GM12864 (cell line): Measurements from ENCODE around the gene COX6B1.

Experiments used
- DNase-seq: peaks from one replicate; pipeline ENCODE4 v3.0.0-alpha.2; 2011; ENCODE audit warnings: low read depth
- H3K4me3 ChIP-seq: 2 replicates; pipeline ENCODE4 v1.5.1; 2011; ENCODE audit warnings: mild to moderate bottlenecking, low read depth, low read length, control low read depth
- CTCF ChIP-seq: IDR thresholded peaks from 2 replicates; pipeline ENCODE4 v1.5.1; 2011; ENCODE audit warnings: low read depth, mild to moderate bottlenecking, moderate library complexity, low read length, control low read depth, inconsistent platforms; ENCODE audit errors: missing control alignments

COX6B1 gene

DNA sequence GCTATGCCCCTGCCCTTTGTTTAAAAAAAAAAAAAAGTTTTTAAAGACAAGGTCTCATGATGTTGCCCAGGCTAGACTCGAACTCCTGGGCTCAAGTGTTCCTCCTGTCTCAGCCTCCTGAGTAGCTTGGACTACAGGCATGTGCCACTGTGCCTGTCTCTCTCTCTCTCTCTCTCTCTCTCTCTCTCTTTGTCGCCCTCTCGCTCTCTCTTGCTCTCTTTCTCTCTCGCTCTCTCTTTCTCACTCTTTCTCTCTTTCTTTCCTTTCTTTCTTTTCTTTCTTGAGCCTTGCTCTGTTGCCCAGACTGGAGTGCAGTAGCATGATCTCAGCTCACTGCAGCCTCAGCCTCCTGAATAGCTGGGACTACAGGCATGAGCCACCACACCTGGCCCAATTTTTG, 7.5 kb downstream of the COX6B1 start:
- H3K4me3 ChIP-seq, result no peak overlapping the region
- no peak for DNase-seq
- no peak for TF ChIP-seq CTCF

DNA sequence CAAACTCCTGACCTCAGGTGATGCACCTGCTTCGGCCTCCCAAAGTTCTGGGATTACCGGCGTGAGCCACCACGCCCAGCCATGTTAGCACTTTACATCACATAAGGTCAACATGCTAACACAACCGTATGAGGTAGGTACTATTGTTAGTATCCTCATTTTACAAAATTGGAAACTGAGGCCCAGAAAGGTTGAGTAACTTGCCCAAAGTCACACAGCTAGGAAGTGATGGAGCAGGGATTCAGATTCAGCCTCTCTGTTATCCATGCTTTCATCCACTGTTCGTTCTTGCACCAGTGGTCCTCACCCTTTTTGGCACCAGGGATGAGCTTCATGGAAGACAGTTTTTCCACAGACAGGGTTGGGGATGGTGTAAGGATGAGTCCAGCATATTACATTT, 8.6 kb downstream of the COX6B1 start:
- DNase-seq, result no peak
- H3K4me3 ChIP-seq, result no peak overlapping the region
- no peak for TF ChIP-seq CTCF

DNA sequence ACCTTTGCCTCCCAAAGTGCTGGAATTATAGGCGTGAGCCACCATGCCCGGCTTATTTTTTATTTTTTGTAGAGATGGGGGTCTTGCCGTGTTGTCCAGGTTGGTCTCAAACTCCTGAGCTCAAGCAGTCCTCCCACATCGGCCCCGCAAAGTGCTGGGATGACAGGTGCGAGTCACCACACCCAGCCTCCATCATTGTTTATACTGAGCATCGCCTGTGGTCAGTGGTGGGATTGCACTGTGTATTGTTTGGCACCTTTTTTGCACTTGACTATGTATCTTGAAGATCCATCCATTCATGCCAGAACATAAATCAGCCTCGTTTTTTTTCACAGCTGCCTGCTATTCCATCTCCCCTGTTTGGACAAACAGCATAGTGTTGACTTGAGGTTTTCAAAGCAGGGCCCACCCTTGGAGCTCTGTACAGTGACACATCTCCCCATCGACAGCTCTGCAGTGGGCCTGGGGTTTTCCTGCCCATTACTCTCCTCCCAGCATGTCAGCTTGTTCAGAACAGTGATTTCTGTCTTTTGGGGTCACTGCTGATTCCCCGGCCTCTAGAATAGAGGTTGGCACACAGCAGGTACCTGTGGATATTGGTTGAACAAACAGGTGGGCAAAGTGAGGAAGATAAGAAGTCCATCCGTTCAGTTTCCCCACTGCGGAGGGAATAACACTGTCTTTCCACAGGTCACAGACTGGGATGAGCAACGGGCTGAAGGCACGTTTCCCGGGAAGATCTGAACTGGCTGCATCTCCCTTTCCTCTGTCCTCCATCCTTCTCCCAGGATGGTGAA, 10.0 kb downstream of the COX6B1 start:
- H3K4me3 ChIP-seq, result no peak overlapping the region
- DNase-seq, result no peak
- peak; percentile 32 for TF ChIP-seq CTCF

- DNase-seq, result no peak
- no peak for TF ChIP-seq CTCF
- H3K4me3 ChIP-seq, result no peak overlapping the region
These were observed 13.8 kb downstream of the COX6B1 start for GRCh38 chr19:35661995-35662340.

GRCh38 chr19:35663981-35664380, 15.9 kb downstream of the COX6B1 start:
- no peak for TF ChIP-seq CTCF
- DNase-seq, result no peak
- H3K4me3 ChIP-seq, result no peak overlapping the region

DNA sequence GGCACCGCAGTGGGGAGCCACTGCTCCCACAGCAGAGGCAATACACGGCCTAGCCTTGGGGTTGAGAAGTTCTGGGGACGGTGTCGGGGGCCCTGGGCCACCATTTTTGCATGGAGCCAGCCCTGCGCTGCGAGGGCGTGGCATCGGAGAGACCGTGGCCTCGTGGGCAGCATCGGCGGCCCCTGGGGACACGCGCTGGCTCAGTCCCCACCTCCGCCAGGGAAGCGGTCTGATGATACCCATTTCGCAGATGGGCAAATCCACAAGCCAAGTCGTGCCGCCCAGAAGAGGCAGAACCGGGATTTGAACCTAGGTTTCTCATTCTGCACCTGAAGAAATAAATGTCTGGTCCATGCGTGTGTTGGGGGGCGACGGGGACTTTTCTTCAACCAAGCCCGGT, 17.0 kb downstream of the COX6B1 start:
- TF ChIP-seq CTCF, result no peak
- no peak overlapping the region for H3K4me3 ChIP-seq
- no peak for DNase-seq

DNA sequence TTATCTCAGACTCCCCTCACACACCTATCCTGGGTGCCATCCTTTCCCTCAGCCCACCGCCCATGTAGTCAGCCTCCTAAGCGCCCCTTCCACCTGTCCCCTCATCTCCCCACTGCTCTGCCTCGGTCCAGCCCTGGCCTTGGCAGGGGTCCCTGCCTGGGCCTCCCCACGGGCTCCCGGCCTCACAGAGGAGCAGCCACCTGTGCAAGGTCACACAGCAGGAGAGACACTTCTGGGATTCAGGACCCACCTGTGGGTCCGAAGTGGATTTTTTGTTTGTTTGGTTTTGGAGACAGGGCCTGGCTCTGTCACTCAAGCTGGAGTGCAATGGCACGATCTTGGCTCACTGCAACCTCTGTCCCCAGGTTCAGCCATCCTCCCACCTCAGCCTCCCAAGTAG, 17.5 kb downstream of the COX6B1 start:
- no peak for TF ChIP-seq CTCF
- DNase-seq, result no peak

More for the DNA sequence above, 17.5 kb downstream of the COX6B1 start:
- no peak overlapping the region for H3K4me3 ChIP-seq
